Measurements from ENCODE around the gene ATP8A1. TPM values are rescaled to one million over a fixed set of nuclear protein-coding genes. Genes with fewer than 3 reads are reported as not detected.

Gene ATP8A1
- polyA plus RNA-seq, 1 donor from 2014 or later: 45.8 TPM

GRCh38 chr4:42656679-42656943, 294 bp downstream of the ATP8A1 start:
- peak overlapping the region; percentile 76 for H3K9ac ChIP-seq (ENCODE audit: low read length)
- peak overlapping the region; percentile 57 for H3K27ac ChIP-seq (ENCODE audit: low read length)
- H3K79me2 ChIP-seq (replicated peaks; ENCODE audit: insufficient read depth, low read length): peaks cover 4% of the 10 kb centered on the region

GRCh38 chr4:42655921-42656678, 805 bp downstream of the ATP8A1 start:
- no peaks in the 10 kb centered on the region for H4K20me1 ChIP-seq (ENCODE audit: insufficient read depth)
- no peaks in the 10 kb centered on the region for H3K27me3 ChIP-seq (ENCODE audit: insufficient read depth, low read depth, low read length)
- peaks cover 4% of the 10 kb centered on the region for H3K79me2 ChIP-seq (replicated peaks; ENCODE audit: insufficient read depth, low read length)
- no peaks in the 10 kb centered on the region for H3K9me2 ChIP-seq (ENCODE audit: insufficient read depth, low read length)
- peak overlapping the region; percentile 76 for H3K9ac ChIP-seq (ENCODE audit: low read length)
- peak overlapping the region; percentile 57 for H3K27ac ChIP-seq (ENCODE audit: low read length)
- H3K4me3 ChIP-seq (ENCODE audit: low read length): peak overlapping the region; percentile 77
- peak overlapping the region; percentile 63 for H2AFZ ChIP-seq (ENCODE audit: low read depth, low read length)
- no peaks in the 10 kb centered on the region for H3K36me3 ChIP-seq (ENCODE audit: insufficient read depth, low read length)
- H3F3A ChIP-seq (ENCODE audit: insufficient read depth, low read length, poor library complexity, severe bottlenecking): no peaks in the 10 kb centered on the region
- H3K4me2 ChIP-seq (ENCODE audit: low read length): peak overlapping the region; percentile 52
- H3K9me3 ChIP-seq (ENCODE audit: low read length): no peaks in the 10 kb centered on the region
- TF ChIP-seq TAF1 (IDR thresholded peaks at IDR 0.05; ENCODE audit: low read depth): no peak
- peak; percentile 6 for TF ChIP-seq CTCF (IDR thresholded peaks at IDR 0.05; ENCODE audit: poor library complexity, severe bottlenecking)
- TF ChIP-seq MXI1 (conservative IDR thresholded peaks at IDR 0.05; ENCODE audit: poor library complexity, severe bottlenecking): peak; percentile 44
- peak; percentile 14 for TF ChIP-seq REST (IDR thresholded peaks at IDR 0.05; ENCODE audit: borderline replicate concordance)
- no peak for TF ChIP-seq SMC3 (conservative IDR thresholded peaks at IDR 0.05; ENCODE audit: poor library complexity)

More at GRCh38 chr4:42656679-42656943, 294 bp downstream of the ATP8A1 start:
- peak overlapping the region; percentile 52 for H3K4me2 ChIP-seq (ENCODE audit: low read length)
- H2AFZ ChIP-seq (ENCODE audit: low read depth, low read length): peak overlapping the region; percentile 63
- H4K20me1 ChIP-seq (ENCODE audit: insufficient read depth): no peaks in the 10 kb centered on the region
- TF ChIP-seq EP300 (conservative IDR thresholded peaks at IDR 0.05; ENCODE audit: poor library complexity, severe bottlenecking) (no peak), MXI1 (conservative IDR thresholded peaks at IDR 0.05; ENCODE audit: poor library complexity, severe bottlenecking) (peak; percentile 82), RAD21 (conservative IDR thresholded peaks at IDR 0.05) (peak; percentile 16), REST (IDR thresholded peaks at IDR 0.05; ENCODE audit: borderline replicate concordance) (peak; percentile 5)
- H3F3A ChIP-seq (ENCODE audit: insufficient read depth, low read length, poor library complexity, severe bottlenecking): no peaks in the 10 kb centered on the region
- no peaks in the 10 kb centered on the region for H3K9me3 ChIP-seq (ENCODE audit: low read length)
- no peaks in the 10 kb centered on the region for H3K27me3 ChIP-seq (ENCODE audit: insufficient read depth, low read depth, low read length)
- no peaks in the 10 kb centered on the region for H3K36me3 ChIP-seq (ENCODE audit: insufficient read depth, low read length)
- H3K9me2 ChIP-seq (ENCODE audit: insufficient read depth, low read length): no peaks in the 10 kb centered on the region
- peak overlapping the region; percentile 77 for H3K4me3 ChIP-seq (ENCODE audit: low read length)
